IPS-18a (cell line): Measurements from ENCODE around the gene TBC1D16.

Experiments
- H3K27ac ChIP-seq: one replicate; pipeline ENCODE4 v1.5.1; 2013; ENCODE audit warnings: low read length
- H3K27me3 ChIP-seq: one replicate; pipeline ENCODE4 v1.6.1; 2013; ENCODE audit warnings: mild to moderate bottlenecking, low read length; ENCODE audit not compliant: control insufficient read depth, insufficient read depth
- H3K36me3 ChIP-seq: one replicate; pipeline ENCODE4 v1.6.1; 2013; ENCODE audit warnings: low read depth, low read length; ENCODE audit not compliant: control insufficient read depth
- H3K4me1 ChIP-seq: one replicate; pipeline ENCODE4 v1.6.1; 2013; ENCODE audit warnings: low read depth, low read length; ENCODE audit not compliant: control insufficient read depth
- H3K4me3 ChIP-seq: one replicate; pipeline ENCODE4 v1.5.1; 2013; ENCODE audit warnings: low read length
- H3K9ac ChIP-seq: one replicate; pipeline ENCODE4 v1.6.1; 2013; ENCODE audit warnings: mild to moderate bottlenecking, low read length, moderate library complexity
- H3K9me3 ChIP-seq: one replicate; pipeline ENCODE4 v1.6.1; 2013; ENCODE audit warnings: low read depth, low read length; ENCODE audit not compliant: control insufficient read depth

Gene TBC1D16

DNA sequence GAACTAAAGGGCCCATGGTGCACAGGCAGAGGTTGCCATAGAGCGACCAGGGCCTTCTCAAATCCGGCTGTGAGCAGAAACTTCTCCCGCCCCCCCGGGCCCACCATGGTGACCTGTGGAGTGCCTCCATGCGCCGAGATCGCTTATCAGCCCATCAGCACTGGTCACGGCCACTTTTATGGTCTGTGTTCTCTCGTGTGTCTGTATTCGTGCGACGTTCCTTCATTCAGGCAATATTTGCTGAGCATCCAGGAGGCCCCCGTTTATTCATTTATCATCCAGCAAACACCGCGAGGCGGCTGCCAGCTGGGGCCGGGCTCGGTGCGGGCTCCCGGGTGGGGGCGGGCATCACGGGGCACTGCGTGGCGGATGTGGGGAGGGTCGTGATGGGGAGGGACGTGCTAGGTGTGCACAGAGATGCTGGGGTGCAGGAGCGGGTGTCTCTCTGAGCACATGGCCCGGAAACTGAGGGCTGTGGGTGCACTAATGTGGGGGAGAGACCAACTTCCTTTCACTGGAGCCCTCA lies 108.5 kb downstream of the TBC1D16 start:
- peaks cover 13% of the 10 kb centered on the region for H3K4me1 ChIP-seq
- no peak overlapping the region for H3K27ac ChIP-seq

DNA sequence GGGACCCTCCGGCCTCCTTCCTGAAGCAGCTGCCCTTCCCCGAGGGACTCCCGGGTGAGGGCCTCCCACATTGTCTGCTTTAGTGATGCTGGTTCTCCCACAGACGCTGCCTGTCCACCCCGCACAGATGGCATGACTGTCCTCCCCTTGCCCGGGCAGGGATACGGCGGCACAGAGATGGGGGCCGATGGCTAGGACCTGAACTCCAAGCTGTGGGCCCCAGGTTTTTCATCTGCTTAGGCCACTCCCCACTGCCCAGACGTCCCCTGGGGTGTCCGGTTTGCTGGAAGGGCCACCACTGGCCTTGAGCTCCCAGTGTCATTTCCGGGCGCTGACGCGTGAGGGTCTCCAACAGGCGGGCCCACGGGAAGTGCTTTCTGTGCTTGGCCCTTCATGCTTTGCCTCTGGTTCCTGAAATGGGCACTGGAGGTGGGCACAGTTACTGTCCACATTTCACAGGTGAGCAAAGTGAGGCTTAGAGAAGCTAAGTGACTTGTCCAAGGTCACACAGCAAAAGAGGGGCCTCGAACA lies 109.0 kb downstream of the TBC1D16 start:
- no peaks in the 10 kb centered on the region for H3K9me3 ChIP-seq
- no peaks in the 10 kb centered on the region for H3K36me3 ChIP-seq
- H3K27me3 ChIP-seq, result peaks cover 7% of the 10 kb centered on the region
- H3K4me3 ChIP-seq, result no peak overlapping the region
- peaks cover 11% of the 10 kb centered on the region for H3K4me1 ChIP-seq
- H3K9ac ChIP-seq, result no peak overlapping the region
- H3K27ac ChIP-seq, result no peak overlapping the region

More for the DNA sequence above, 108.5 kb downstream of the TBC1D16 start:
- Histone ChIP-seq H3K4me3 (no peak overlapping the region), H3K27me3 (peaks cover 7% of the 10 kb centered on the region), H3K36me3 (no peaks in the 10 kb centered on the region), H3K9me3 (no peaks in the 10 kb centered on the region), H3K9ac (no peak overlapping the region)

DNA sequence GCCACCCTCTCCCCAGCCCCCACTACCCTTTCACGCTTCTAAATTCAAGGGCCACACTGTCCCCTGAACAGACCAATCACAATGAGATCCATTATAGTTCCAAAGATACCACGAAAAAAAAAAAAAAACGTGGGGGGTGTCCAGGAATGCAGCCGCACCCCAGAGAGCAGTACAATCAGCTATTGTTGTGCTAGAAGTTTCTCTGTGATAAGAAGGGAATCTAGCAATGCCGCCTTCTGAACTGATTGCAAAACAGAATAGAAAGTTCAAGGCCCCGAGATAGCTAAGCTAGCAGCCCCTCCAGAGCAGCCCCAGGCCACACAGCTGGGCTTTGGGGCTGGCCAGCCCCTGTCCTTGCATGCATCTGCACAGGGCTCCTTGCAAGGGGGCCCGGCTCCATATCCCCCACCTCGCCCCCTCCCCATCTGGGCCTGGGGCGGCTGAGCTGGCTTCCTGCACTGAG lies 109.5 kb downstream of the TBC1D16 start:
- peaks cover 7% of the 10 kb centered on the region for H3K27me3 ChIP-seq
- no peak overlapping the region for H3K27ac ChIP-seq
- H3K4me3 ChIP-seq, result no peak overlapping the region
- H3K36me3 ChIP-seq, result no peaks in the 10 kb centered on the region
- no peaks in the 10 kb centered on the region for H3K9me3 ChIP-seq
- no peak overlapping the region for H3K9ac ChIP-seq
- H3K4me1 ChIP-seq, result peaks cover 6% of the 10 kb centered on the region

GRCh38 chr17:79925242-79925957 lies 110.3 kb downstream of the TBC1D16 start:
- Histone ChIP-seq H3K4me1 (no peaks in the 10 kb centered on the region), H3K36me3 (no peaks in the 10 kb centered on the region), H3K9me3 (no peaks in the 10 kb centered on the region), H3K27ac (no peak overlapping the region), H3K4me3 (no peak overlapping the region), H3K9ac (no peak overlapping the region), H3K27me3 (no peaks in the 10 kb centered on the region)

DNA sequence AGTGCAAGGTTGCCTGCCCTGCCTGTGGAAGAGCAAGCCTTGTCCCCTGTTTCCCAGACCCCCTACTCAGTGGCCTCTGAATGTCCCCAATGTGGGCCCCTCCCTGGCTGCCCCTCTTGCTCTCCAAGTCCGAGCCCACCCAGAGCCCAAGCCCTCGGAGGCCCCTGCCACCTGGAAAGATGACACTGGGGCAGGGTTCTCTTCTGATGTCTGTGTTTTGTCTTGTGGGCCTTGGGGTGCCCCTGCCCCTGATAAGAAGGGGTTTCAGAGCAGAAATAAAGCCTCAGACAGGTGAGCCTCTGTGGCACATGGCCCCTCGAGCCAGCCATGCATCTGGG lies 111.1 kb downstream of the TBC1D16 start:
- no peaks in the 10 kb centered on the region for H3K9me3 ChIP-seq
- no peak overlapping the region for H3K9ac ChIP-seq
- no peaks in the 10 kb centered on the region for H3K27me3 ChIP-seq
- H3K27ac ChIP-seq, result no peak overlapping the region
- no peaks in the 10 kb centered on the region for H3K4me1 ChIP-seq
- no peaks in the 10 kb centered on the region for H3K36me3 ChIP-seq
- H3K4me3 ChIP-seq, result no peak overlapping the region

GRCh38 chr17:79923974-79924638 lies 111.6 kb downstream of the TBC1D16 start:
- Histone ChIP-seq H3K9ac (no peak overlapping the region), H3K27me3 (no peaks in the 10 kb centered on the region), H3K27ac (no peak overlapping the region), H3K4me1 (no peaks in the 10 kb centered on the region), H3K36me3 (no peaks in the 10 kb centered on the region), H3K4me3 (no peak overlapping the region), H3K9me3 (no peaks in the 10 kb centered on the region)

- H3K4me1 ChIP-seq, result no peaks in the 10 kb centered on the region
- H3K36me3 ChIP-seq, result no peaks in the 10 kb centered on the region
- H3K27me3 ChIP-seq, result no peaks in the 10 kb centered on the region
- no peaks in the 10 kb centered on the region for H3K9me3 ChIP-seq
- H3K4me3 ChIP-seq, result no peak overlapping the region
- no peak overlapping the region for H3K27ac ChIP-seq
- no peak overlapping the region for H3K9ac ChIP-seq
Observed at GRCh38 chr17:79922798-79923197, 112.9 kb downstream of the TBC1D16 start.

GRCh38 chr17:79922116-79922601 lies 113.5 kb downstream of the TBC1D16 start:
- Histone ChIP-seq H3K36me3 (no peaks in the 10 kb centered on the region), H3K27ac (no peak overlapping the region), H3K9me3 (no peaks in the 10 kb centered on the region), H3K9ac (no peak overlapping the region), H3K4me3 (no peak overlapping the region), H3K4me1 (no peaks in the 10 kb centered on the region), H3K27me3 (no peaks in the 10 kb centered on the region)

- no peaks in the 10 kb centered on the region for H3K27me3 ChIP-seq
- no peaks in the 10 kb centered on the region for H3K4me1 ChIP-seq
- H3K9ac ChIP-seq, result no peak overlapping the region
Observed at GRCh38 chr17:79921411-79922115, 114.1 kb downstream of the TBC1D16 start.

DNA sequence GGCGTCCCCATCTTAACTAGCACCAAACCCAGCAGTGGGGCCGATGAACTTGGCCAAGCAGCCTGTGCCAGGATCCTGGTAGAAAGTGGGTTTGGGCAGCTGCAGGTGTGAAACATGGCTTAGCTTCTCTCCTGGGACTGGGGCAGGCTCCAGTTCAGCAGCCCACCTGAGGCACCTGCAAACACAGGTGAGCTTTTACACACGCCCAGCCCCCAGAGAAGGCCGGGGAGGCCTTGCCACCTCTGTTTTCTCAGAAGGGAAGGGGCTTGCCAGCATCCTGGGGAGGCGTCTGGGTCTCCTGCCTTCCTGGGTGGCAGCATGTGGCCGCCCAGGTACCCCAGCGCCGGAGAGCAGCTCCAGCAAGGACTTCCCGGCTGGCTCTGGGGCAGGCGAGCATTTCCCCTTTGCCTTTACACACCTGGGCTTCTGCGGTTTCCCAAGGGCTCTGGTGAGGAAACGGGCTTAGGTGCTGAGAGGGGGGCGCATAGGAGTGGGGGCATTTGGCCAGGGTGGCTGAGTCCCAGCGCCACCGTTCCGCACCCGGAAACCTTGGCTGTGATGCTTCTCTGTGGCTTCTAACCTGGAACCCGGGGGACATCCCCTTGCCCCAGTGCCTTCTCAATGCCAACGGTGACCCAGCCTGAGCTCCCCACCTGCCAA lies 114.8 kb downstream of the TBC1D16 start:
- Histone ChIP-seq H3K9me3 (no peaks in the 10 kb centered on the region), H3K27me3 (no peaks in the 10 kb centered on the region), H3K4me1 (no peaks in the 10 kb centered on the region), H3K9ac (no peak overlapping the region), H3K4me3 (no peak overlapping the region), H3K27ac (no peak overlapping the region), H3K36me3 (no peaks in the 10 kb centered on the region)

More at GRCh38 chr17:79921411-79922115, 114.1 kb downstream of the TBC1D16 start:
- Histone ChIP-seq H3K4me3 (no peak overlapping the region), H3K27ac (no peak overlapping the region), H3K9me3 (no peaks in the 10 kb centered on the region), H3K36me3 (no peaks in the 10 kb centered on the region)
